Measurements from ENCODE around the gene CHST5. TPM values are rescaled to one million over a fixed set of nuclear protein-coding genes. Genes with fewer than 3 reads are reported as not detected.

CHST5 gene
- polyA plus RNA-seq, 3 donors, result not detected

DNA sequence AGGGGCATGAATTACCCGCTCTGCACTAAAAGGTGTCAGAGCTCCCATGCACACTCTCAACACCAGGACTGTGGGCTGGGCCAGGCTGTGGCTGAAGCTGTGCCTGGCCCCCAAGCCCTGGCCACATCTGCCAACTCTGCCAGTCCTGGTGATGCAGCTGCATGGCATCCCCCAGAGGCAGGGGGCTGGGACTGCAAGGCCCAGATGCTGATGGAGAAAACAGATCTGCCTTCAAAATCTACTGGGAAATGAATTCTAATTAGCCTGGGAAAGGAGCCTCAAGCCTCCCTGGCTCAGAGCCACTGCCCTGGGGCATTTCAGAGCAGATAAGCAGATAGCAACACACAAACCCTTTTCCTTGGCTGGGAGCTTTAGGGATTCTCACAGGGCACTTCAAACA lies 44.0 kb downstream of the CHST5 start:
- no peak overlapping the region for H3K4me3 Mint-ChIP-seq
- intact Hi-C loops (cut with micrococcal nuclease), result no loop called here
- peaks cover 10% of the 10 kb centered on the region for H3K4me1 Mint-ChIP-seq
- H3K4me3 ChIP-seq (replicated peaks in 1 of 3; ENCODE audit: low read depth in 2 of 3, low read length in 3 of 3), result no peak overlapping the region
- peaks cover 5 to 10% of the 10 kb centered on the region in 2 donors for H3K4me1 ChIP-seq (ENCODE audit: control insufficient read depth in 1 of 2, insufficient read depth in 2 of 2, low read length in 2 of 2)
- no peaks in the 10 kb centered on the region for H3K79me2 ChIP-seq (ENCODE audit: insufficient read depth, low read length)
- WGBS (ENCODE audit: insufficient coverage), result 86% methylated on average over 1 of the region's 1 CpG
- H3K36me3 Mint-ChIP-seq, result peaks cover 2 to 5% of the 10 kb centered on the region in 2 donors
- H3K4me2 ChIP-seq (replicated peaks; ENCODE audit: extremely low read depth, low read length, poor library complexity, severe bottlenecking), result no peak overlapping the region
- no peak for DNase-seq
- peaks cover 0 to 6% of the 10 kb centered on the region in 2 donors for H3K9me3 ChIP-seq (replicated peaks in 1 of 2; ENCODE audit: control insufficient read depth in 1 of 2, insufficient read depth in 1 of 2, low read length in 2 of 2)
- no peaks in the 10 kb centered on the region for H4K20me1 ChIP-seq (ENCODE audit: insufficient read depth, low read length)
- TF ChIP-seq CTCF (IDR thresholded peaks at IDR 0.05), result no peak
- peaks cover 22 to 41% (median 38%) of the 10 kb centered on the region in 3 donors for H3K27me3 Mint-ChIP-seq (ENCODE audit: low read depth in 3 of 3)
- H3K9me3 Mint-ChIP-seq, result peaks cover 0 to 3% (median 0%) of the 10 kb centered on the region in 7 donors
- no peak overlapping the region for H3K27ac Mint-ChIP-seq
- H2AFZ ChIP-seq (ENCODE audit: insufficient read depth, low read depth, low read length, poor library complexity, severe bottlenecking), result no peak overlapping the region
- H3K36me3 ChIP-seq (replicated peaks in 1 of 2; ENCODE audit: control insufficient read depth in 1 of 2, insufficient read depth in 2 of 2, low read length in 2 of 2), result no peaks in the 10 kb centered on the region
- no peak overlapping the region for H3K27ac ChIP-seq (ENCODE audit: low read depth in 1 of 2, low read length in 2 of 2)
- H3K9ac ChIP-seq (ENCODE audit: insufficient read depth, low read length, poor library complexity, severe bottlenecking), result no peak overlapping the region
- H3K27me3 ChIP-seq (ENCODE audit: control insufficient read depth in 2 of 2, insufficient read depth in 2 of 2, low read length in 2 of 2), result peaks cover 11 to 26% of the 10 kb centered on the region in 2 donors

GRCh38 chr16:75488322-75488721 lies 47.6 kb downstream of the CHST5 start:
- intact Hi-C loops (cut with micrococcal nuclease), result no loop called here
- H3K9me3 ChIP-seq (replicated peaks in 1 of 2; ENCODE audit: control insufficient read depth in 1 of 2, insufficient read depth in 1 of 2, low read length in 2 of 2), result no peaks in the 10 kb centered on the region
- no peak for DNase-seq
- H3K4me3 ChIP-seq (replicated peaks in 1 of 3; ENCODE audit: low read depth in 2 of 3, low read length in 3 of 3), result no peak overlapping the region
- H3K9ac ChIP-seq (ENCODE audit: insufficient read depth, low read length, poor library complexity, severe bottlenecking), result no peak overlapping the region
- peaks cover 0 to under 1% of the 10 kb centered on the region in 2 donors for H3K27me3 ChIP-seq (ENCODE audit: control insufficient read depth in 2 of 2, insufficient read depth in 2 of 2, low read length in 2 of 2)
- Mint-ChIP-seq H3K4me1 (peaks cover 4% of the 10 kb centered on the region), H3K36me3 (no peaks in the 10 kb centered on the region), H3K27me3 (ENCODE audit: low read depth in 3 of 3) (peaks cover 7 to 17% (median 9%) of the 10 kb centered on the region in 3 donors), H3K27ac (peak overlapping the region in 1 of 7 donors; percentile 23), H3K4me3 (peak overlapping the region in 1 of 2 donors; percentile 23), H3K9me3 (no peaks in the 10 kb centered on the region)
- 100% methylated on average over 1 of the region's 2 CpGs for WGBS (ENCODE audit: insufficient coverage)
- H3K4me1 ChIP-seq (ENCODE audit: control insufficient read depth in 1 of 2, insufficient read depth in 2 of 2, low read length in 2 of 2), result no peaks in the 10 kb centered on the region
- no peaks in the 10 kb centered on the region for H3K79me2 ChIP-seq (ENCODE audit: insufficient read depth, low read length)
- H3K36me3 ChIP-seq (replicated peaks in 1 of 2; ENCODE audit: control insufficient read depth in 1 of 2, insufficient read depth in 2 of 2, low read length in 2 of 2), result no peaks in the 10 kb centered on the region
- no peaks in the 10 kb centered on the region for H4K20me1 ChIP-seq (ENCODE audit: insufficient read depth, low read length)
- no peak for TF ChIP-seq CTCF (IDR thresholded peaks at IDR 0.05)
- no peak overlapping the region for H2AFZ ChIP-seq (ENCODE audit: insufficient read depth, low read depth, low read length, poor library complexity, severe bottlenecking)
- no peak overlapping the region for H3K27ac ChIP-seq (ENCODE audit: low read depth in 1 of 2, low read length in 2 of 2)
- no peak overlapping the region for H3K4me2 ChIP-seq (replicated peaks; ENCODE audit: extremely low read depth, low read length, poor library complexity, severe bottlenecking)

All from CD14-positive monocyte (primary cell).